ENCODE data around the gene LITAFD.

DNA sequence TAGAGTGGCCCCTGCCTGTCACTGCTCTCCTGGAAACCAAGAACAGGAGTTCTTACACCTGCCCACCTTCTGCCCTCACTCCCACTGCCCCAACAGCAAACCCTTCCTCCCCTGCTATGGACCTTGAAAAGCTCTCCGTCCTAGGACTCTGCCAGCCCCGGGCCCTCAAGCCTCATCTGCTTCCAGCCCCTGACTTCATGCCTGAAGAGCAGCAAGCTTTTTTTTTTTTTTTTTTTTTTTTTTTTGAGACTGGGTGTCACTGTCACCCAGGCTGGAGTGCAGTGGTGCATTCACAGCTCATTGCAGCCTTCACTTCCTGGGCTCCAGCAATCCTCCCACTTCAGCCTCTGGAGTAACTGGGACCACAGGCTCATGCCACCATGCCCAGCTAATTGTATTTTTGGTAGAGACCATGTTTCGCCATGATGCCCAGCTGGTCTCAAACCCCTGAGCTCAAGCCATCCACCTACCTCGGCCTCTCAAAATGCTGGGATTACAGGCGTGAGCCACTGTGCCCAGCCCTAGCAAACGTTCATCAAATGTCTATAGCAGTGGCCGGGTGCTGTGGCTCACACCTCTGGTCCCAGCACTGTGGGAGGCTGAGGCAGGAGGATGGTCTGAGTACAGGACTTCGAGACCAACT, 30.3 kb upstream of the LITAFD start:
- TF ChIP-seq, protein P1, sequence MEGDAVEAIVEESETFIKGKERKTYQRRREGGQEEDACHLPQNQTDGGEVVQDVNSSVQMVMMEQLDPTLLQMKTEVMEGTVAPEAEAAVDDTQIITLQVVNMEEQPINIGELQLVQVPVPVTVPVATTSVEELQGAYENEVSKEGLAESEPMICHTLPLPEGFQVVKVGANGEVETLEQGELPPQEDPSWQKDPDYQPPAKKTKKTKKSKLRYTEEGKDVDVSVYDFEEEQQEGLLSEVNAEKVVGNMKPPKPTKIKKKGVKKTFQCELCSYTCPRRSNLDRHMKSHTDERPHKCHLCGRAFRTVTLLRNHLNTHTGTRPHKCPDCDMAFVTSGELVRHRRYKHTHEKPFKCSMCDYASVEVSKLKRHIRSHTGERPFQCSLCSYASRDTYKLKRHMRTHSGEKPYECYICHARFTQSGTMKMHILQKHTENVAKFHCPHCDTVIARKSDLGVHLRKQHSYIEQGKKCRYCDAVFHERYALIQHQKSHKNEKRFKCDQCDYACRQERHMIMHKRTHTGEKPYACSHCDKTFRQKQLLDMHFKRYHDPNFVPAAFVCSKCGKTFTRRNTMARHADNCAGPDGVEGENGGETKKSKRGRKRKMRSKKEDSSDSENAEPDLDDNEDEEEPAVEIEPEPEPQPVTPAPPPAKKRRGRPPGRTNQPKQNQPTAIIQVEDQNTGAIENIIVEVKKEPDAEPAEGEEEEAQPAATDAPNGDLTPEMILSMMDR (conservative IDR thresholded peaks at IDR 0.05; ENCODE audit: low read depth, low read length) = no peak
- no peak for TF ChIP-seq EZH2phosphoT487 (IDR thresholded peaks at IDR 0.05; ENCODE audit: borderline replicate concordance, low read length)
- TF ChIP-seq EZH2 (IDR thresholded peaks at IDR 0.05; ENCODE audit: low read length, unreplicated experiment) = no peak

All from PC-3 (cell line).